Thyroid gland (tissue), 4 donors: Measurements from ENCODE around the gene NUB1. TPM values are rescaled to one million over a fixed set of nuclear protein-coding genes. Genes with fewer than 3 reads are reported as not detected.

Source experiments
- DNase-seq, 2 donors: peaks; one replicate each; pipeline ENCODE4 v3.0.0-alpha.2; 2019
- H3K27ac ChIP-seq, 3 donors: fragments of 200-600 bp; sonication (generic); 1 replicate in 2 of 3; 2 replicates in 1 of 3; pipeline ENCODE4 v1.5.1; 2016 to 2019; ENCODE audit warnings: mild to moderate bottlenecking in 1 of 3, moderate library complexity in 1 of 3
- H3K27me3 ChIP-seq: fragments of 200-600 bp; sonication (generic); one replicate; pipeline ENCODE4 v1.5.1; 2019
- H3K36me3 ChIP-seq, 2 donors: fragments of 200-600 bp; sonication (generic); one replicate each; pipeline ENCODE4 v1.5.1; 2016 to 2019
- H3K4me1 ChIP-seq, 2 donors: fragments of 200-600 bp; sonication (generic); one replicate each; pipeline ENCODE4 v1.5.1; 2017 to 2019
- H3K4me3 ChIP-seq, 3 donors: fragments of 200-600 bp; sonication (generic); replicated peaks in 1 of 3; 1 replicate in 2 of 3; 2 replicates in 1 of 3; pipeline ENCODE4 v1.5.1; 2016; ENCODE audit warnings: mild to moderate bottlenecking in 1 of 3
- H3K9me3 ChIP-seq: fragments of 200-600 bp; sonication (generic); one replicate; pipeline ENCODE4 v1.5.1; 2017
- POLR2A ChIP-seq, 2 donors: fragments of 450-650 bp; IDR thresholded peaks; one replicate each; pipeline ENCODE4 v1.6.1; 2017; ENCODE audit warnings: antibody characterized with exemption in 2 of 2, mild to moderate bottlenecking in 2 of 2, moderate library complexity in 1 of 2
- WGBS, 2 donors: methylation state at CpG; one replicate each; pipeline ENCODE4 v1.1.5; 2017; 5-methylcytosine and 5-hydroxymethylcytosine counted together
- intact Hi-C: fragments of 100-400 bp; cut with DNase I; formaldehyde crosslinking; loops from one replicate; pipeline ENCODE4 v1.15.1; 2023
- total RNA-seq, 4 donors: library from RNA; depleted of rRNA; stranded (reverse); fragments of >200 nt; gene quantifications; one replicate each; pipeline ENCODE4 v1.2.3, GENCODE V29; 2016
- TF ChIP-seq, protein P1 (sequence below), 6 experiments: fragments of 200-600 bp in 3 of 6; fragments of 450-650 bp in 3 of 6; sonication (generic) in 3 of 6; IDR thresholded peaks; one replicate each; pipeline ENCODE4 v1.5.1; 2016 to 2019; ENCODE audit warnings: antibody characterized with exemption in 6 of 6, mild to moderate bottlenecking in 2 of 6, inconsistent platforms in 1 of 6, moderate library complexity in 1 of 6

Gene NUB1
- total RNA-seq, 4 donors from 2014 or later = 56.9 to 75.5 (median 71.4) TPM

DNA sequence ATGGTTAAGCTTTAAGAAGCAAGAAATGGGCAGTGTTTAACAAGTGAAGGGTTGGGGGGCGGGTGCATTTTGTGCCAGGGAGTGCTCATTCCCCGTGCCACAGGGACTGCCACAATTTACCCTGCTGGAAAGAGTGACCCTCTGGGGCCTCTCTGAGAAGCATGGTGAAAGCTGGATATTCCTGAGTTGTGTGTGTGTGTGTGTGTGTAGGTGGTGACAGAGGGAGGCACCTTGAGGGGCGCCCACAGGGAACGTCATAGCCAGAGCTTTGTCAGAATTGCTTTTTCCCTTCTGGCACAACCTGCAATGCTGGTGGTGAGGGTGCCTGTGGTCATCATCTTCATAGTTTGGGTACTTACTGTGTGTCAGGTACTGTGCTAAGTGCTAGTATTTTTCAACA, 70.7 kb downstream of the NUB1 start:
- intact Hi-C loops = no loop called here
- no peak for DNase-seq
- Histone ChIP-seq H3K4me3 (no peak overlapping the region), H3K27ac (no peak overlapping the region), H3K9me3 (no peaks in the 10 kb centered on the region), H3K4me1 (peaks cover 8 to 37% of the 10 kb centered on the region in 2 donors), H3K27me3 (no peaks in the 10 kb centered on the region), H3K36me3 (no peaks in the 10 kb centered on the region)
- TF ChIP-seq POLR2A (IDR thresholded peaks at IDR 0.05) = no peak
- TF ChIP-seq, protein P1, sequence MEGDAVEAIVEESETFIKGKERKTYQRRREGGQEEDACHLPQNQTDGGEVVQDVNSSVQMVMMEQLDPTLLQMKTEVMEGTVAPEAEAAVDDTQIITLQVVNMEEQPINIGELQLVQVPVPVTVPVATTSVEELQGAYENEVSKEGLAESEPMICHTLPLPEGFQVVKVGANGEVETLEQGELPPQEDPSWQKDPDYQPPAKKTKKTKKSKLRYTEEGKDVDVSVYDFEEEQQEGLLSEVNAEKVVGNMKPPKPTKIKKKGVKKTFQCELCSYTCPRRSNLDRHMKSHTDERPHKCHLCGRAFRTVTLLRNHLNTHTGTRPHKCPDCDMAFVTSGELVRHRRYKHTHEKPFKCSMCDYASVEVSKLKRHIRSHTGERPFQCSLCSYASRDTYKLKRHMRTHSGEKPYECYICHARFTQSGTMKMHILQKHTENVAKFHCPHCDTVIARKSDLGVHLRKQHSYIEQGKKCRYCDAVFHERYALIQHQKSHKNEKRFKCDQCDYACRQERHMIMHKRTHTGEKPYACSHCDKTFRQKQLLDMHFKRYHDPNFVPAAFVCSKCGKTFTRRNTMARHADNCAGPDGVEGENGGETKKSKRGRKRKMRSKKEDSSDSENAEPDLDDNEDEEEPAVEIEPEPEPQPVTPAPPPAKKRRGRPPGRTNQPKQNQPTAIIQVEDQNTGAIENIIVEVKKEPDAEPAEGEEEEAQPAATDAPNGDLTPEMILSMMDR (IDR thresholded peaks at IDR 0.05) = no peak
- WGBS, 2 donors = 63 to 72% methylated on average over 4 of the region's 4 CpGs

DNA sequence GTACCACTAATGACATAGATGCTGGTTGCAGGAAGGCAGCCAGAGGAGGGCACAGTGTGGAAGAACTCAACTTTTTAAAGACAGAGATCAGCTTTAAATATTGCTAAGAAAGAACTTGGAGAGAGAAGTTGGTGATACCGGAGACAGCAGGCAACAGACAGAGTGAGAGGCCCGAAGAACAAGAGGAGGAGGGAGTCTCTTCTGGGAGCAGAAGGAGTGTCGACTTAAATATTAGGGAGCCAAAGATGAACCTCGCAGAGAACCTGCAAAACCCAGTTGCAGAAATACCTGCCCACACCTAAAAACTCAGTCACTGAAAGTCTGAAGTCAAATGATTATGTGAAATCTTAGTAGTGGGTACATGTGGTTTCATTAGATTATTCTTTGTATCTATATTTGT, 71.6 kb downstream of the NUB1 start:
- no peak for DNase-seq
- H3K36me3 ChIP-seq = no peaks in the 10 kb centered on the region
- 89 to 93% methylated on average over 4 of the region's 4 CpGs for WGBS, 2 donors
- H3K4me1 ChIP-seq = peaks cover 7 to 31% of the 10 kb centered on the region in 2 donors
- no peaks in the 10 kb centered on the region for H3K9me3 ChIP-seq
- intact Hi-C loops = no loop called here
- H3K27ac ChIP-seq = no peak overlapping the region
- no peak for TF ChIP-seq POLR2A (IDR thresholded peaks at IDR 0.05)
- TF ChIP-seq, protein P1 (IDR thresholded peaks at IDR 0.05) = no peak
- no peaks in the 10 kb centered on the region for H3K27me3 ChIP-seq
- no peak overlapping the region for H3K4me3 ChIP-seq

DNA sequence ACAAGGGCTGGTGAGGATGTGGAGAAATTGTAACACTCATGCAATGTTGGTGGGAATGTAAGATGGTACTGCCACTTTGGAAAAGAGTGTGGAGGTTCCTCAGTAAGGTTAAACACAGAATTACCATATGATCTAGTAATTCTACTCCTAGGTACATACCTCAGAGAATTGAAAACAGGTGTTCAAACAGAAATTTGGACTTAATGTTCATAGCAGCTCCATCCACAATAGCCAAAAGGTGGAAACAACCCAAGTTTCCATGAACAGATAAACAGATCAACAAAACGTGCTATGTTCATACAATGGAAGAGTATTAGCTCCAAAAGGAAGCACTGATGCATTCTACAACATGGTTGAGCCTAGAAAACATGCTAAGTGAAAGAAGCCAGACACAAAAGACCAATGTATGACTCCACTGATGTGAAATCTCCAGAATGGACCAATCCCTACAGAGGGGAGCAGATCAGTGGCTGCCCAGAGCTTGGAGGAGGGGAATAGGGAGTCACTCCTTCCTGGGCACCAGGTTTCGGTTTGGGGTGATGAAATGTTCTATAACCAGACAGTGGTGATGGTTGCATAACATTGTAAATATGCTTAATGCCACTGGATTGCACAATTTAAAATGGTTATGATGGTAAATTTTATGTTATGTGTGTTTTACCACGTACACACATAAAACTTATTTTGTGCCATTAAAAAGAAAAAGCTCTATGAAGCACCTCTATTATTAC, 73.9 kb downstream of the NUB1 start:
- TF ChIP-seq, protein P1 (IDR thresholded peaks at IDR 0.05) = no peak
- TF ChIP-seq POLR2A (IDR thresholded peaks at IDR 0.05) = no peak
- DNase-seq = no peak
- Histone ChIP-seq H3K9me3 (no peaks in the 10 kb centered on the region), H3K27ac (no peak overlapping the region), H3K36me3 (no peaks in the 10 kb centered on the region), H3K27me3 (no peaks in the 10 kb centered on the region), H3K4me1 (peaks cover 3 to 24% of the 10 kb centered on the region in 2 donors), H3K4me3 (no peak overlapping the region)
- intact Hi-C loops = no loop called here
- 84 to 85% methylated on average over 3 of the region's 3 CpGs for WGBS, 2 donors

DNA sequence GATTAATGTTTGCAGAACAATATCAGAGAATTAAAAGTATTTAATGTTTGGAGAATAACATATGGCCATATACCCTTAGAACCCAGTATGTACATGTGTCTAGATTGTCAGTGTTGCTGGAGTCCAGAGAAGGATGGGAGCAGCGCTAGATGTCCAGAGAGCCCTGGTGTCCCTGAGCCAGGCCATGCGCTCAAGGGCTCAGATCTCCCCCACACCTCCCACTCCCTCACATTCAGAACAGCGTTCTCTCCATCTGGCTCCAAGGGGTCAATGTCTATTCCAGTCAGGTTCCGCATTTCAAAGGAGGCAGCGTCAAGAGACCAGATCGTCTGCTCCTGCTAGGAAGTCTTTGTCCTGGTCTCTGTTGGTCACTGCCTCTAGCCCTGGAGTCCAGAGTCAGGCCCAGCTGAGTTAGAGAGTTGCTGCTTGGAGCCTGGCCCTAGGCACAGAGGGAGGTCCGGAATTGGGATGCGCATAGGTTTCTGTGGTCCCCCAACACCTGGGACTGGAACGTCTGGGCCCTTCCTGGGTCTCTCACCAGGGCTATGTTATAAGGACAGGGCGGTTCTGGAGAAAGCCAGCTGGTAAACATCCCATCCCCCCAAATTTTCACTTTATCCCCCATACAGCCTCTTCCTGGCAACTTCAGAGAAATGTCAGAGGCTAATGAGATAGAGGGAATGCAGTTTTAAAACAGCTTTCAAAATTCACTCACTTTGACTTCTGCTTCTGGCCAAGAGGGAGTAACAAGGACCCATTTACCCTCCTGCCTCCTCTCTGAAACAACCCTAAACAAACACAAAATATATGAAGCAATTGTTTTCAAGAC, 74.7 kb downstream of the NUB1 start:
- WGBS, 2 donors = 79 to 84% methylated on average over 10 of the region's 10 CpGs
- H3K9me3 ChIP-seq = no peaks in the 10 kb centered on the region
- H3K4me3 ChIP-seq = no peak overlapping the region
- no peaks in the 10 kb centered on the region for H3K36me3 ChIP-seq
- H3K27ac ChIP-seq = peak overlapping the region; percentile 24 to 56 (median 41)
- no peak for DNase-seq
- intact Hi-C loops = no loop called here
- H3K4me1 ChIP-seq = peaks cover 0 to 17% of the 10 kb centered on the region in 2 donors
- TF ChIP-seq, protein P1 (IDR thresholded peaks at IDR 0.05) = no peak
- no peak for TF ChIP-seq POLR2A (IDR thresholded peaks at IDR 0.05)
- no peaks in the 10 kb centered on the region for H3K27me3 ChIP-seq

DNA sequence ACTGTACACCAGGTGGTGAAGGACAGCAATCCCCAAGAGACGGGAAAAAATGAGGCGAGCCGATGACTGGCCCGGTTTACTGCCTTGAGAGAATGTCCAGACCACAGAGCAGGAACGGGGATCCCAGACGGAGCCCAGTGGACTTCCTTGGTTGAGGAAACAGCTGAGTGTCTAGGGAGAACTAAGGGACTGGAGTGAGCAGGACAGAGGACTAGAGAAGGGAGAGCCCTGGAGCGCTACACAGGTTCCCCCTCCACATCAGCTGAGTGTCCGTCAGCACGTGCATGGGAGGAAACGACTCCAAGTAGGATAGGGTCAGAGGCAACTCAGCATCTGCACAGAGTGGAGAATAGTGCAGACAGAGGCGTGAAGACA, 75.3 kb downstream of the NUB1 start:
- Histone ChIP-seq H3K27me3 (no peaks in the 10 kb centered on the region), H3K9me3 (no peaks in the 10 kb centered on the region), H3K4me3 (no peak overlapping the region), H3K36me3 (no peaks in the 10 kb centered on the region), H3K27ac (peak overlapping the region; percentile 24 to 56 (median 41)), H3K4me1 (peaks cover 0 to 12% of the 10 kb centered on the region in 2 donors)
- intact Hi-C loops = no loop called here
- TF ChIP-seq, protein P1 (IDR thresholded peaks at IDR 0.05) = no peak
- TF ChIP-seq POLR2A (IDR thresholded peaks at IDR 0.05) = no peak
- DNase-seq = peak; percentile 62 to 64
- WGBS, 2 donors = 22 to 33% methylated on average over 11 of the region's 11 CpGs
